Stimulated activated CD8-positive, alpha-beta memory T cell treated with anti-CD3 and anti-CD28 coated beads, Interleukin-12 subunit alpha, Interleukin-12 subunit beta, amount 100 ng/mL, for 1 hour (primary cell): ENCODE data around the gene CELF2.

Experiments used
- DNase-seq: peaks from one replicate; pipeline ENCODE4 v3.0.0-alpha.2; 2020; ENCODE audit warnings: low read depth

Gene CELF2

GRCh38 chr10:11023009-11023953 lies 5.6 kb downstream of the CELF2 start:
- DNase-seq, result no peak

- DNase-seq, result no peak
These were observed 6.9 kb downstream of the CELF2 start for GRCh38 chr10:11024596-11024995.

GRCh38 chr10:11025978-11026377 lies 8.3 kb downstream of the CELF2 start:
- DNase-seq, result no peak

GRCh38 chr10:11026773-11027172 lies 9.1 kb downstream of the CELF2 start:
- DNase-seq, result no peak

- no peak for DNase-seq
These were observed 17.1 kb downstream of the CELF2 start for GRCh38 chr10:11034762-11035161.

- no peak for DNase-seq
These were observed 17.8 kb downstream of the CELF2 start for GRCh38 chr10:11035301-11035991.

GRCh38 chr10:11036424-11037011 lies 18.8 kb downstream of the CELF2 start:
- DNase-seq, result no peak

GRCh38 chr10:11037991-11038390 lies 20.3 kb downstream of the CELF2 start:
- no peak for DNase-seq

- DNase-seq, result no peak
These were observed 24.7 kb downstream of the CELF2 start for GRCh38 chr10:11042357-11042756.

GRCh38 chr10:11043039-11043438 lies 25.4 kb downstream of the CELF2 start:
- DNase-seq, result no peak

GRCh38 chr10:11043446-11044127 lies 25.9 kb downstream of the CELF2 start:
- no peak for DNase-seq

- DNase-seq, result no peak
These were observed 27.8 kb downstream of the CELF2 start for GRCh38 chr10:11045487-11045886.

- no peak for DNase-seq
These were observed 28.5 kb downstream of the CELF2 start for GRCh38 chr10:11045995-11046775.

GRCh38 chr10:11046776-11047160 lies 29.1 kb downstream of the CELF2 start:
- no peak for DNase-seq

- DNase-seq, result no peak
These were observed 31.1 kb downstream of the CELF2 start for GRCh38 chr10:11048707-11049278.

GRCh38 chr10:11049806-11050205 lies 32.1 kb downstream of the CELF2 start:
- no peak for DNase-seq

- DNase-seq, result no peak
These were observed 32.9 kb downstream of the CELF2 start for GRCh38 chr10:11050301-11051287.

- no peak for DNase-seq
These were observed 39.3 kb downstream of the CELF2 start for GRCh38 chr10:11057018-11057417.

GRCh38 chr10:11057448-11057847 lies 39.8 kb downstream of the CELF2 start:
- DNase-seq, result no peak

GRCh38 chr10:11057994-11058393 lies 40.3 kb downstream of the CELF2 start:
- DNase-seq, result no peak
